GM21528 (cell line): ENCODE data around the gene KXD1.
"Not testable (repeated sequence)": the region's sequence is repeated elsewhere in the genome, so short reads cannot be mapped to it uniquely, and the experiment has no call there.

Source experiments
- ATAC-seq: cut with Tn5 transposase; IDR thresholded peaks from one replicate; pipeline ENCODE4 v1.9.1; 2021; ENCODE audit warnings: mild to moderate bottlenecking, moderate library complexity; ENCODE audit not compliant: unreplicated experiment, low FRiP score

KXD1 gene

DNA sequence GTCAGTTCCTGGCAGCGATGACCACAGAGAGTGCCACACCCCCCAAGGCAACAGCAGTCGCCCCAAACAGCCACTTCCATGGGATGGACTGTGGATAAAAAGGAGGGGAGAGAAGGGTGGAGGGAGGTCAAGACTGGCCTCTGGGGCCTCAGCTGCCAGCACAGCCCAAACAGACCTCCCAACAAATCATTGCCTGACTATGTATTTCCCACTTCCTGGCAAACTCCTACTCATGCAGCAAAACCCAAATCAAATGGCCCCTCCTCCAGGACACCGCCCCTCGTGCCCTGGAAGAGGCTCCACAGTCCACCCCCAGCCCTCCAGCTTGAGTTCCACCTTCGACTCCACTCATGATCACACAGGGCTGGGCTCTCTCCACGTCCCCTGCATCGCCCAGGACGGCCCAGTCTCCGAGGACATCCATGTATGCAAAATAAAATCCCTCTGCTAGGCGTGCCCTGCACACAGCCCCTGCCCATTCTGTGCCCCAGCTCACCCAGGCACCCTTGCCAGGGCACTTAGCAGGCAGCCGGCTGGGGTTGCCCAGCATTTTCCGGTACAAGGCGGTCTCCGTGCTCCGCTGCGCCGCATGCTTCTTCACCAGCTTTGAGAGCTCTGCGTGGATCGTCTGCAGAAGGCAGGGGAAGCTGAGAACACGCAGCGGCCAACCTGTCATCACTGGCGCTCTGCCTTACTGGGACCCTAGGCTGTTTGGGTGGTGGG, 25.3 kb upstream of the KXD1 start:
- no peak for ATAC-seq

DNA sequence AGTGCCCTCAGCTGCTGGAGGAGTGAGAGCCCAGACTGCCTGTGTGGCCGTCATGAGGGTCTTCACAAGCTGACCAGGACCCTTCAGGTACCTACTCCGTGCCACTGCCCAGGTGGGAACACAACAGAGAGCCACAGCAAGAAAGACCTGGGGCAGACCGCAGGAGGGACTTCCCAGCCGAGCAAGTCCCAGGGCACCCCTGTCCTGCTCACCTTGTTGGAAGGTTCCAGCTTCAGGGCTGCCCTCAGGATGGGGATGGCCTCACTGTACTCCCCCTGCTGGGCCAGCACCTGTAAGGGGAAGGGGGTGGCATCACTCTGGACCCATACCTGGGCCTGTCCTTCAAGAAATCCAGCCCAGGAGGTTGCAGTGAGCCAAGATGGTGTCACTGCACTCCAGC, 24.6 kb upstream of the KXD1 start:
- no peak for ATAC-seq

DNA sequence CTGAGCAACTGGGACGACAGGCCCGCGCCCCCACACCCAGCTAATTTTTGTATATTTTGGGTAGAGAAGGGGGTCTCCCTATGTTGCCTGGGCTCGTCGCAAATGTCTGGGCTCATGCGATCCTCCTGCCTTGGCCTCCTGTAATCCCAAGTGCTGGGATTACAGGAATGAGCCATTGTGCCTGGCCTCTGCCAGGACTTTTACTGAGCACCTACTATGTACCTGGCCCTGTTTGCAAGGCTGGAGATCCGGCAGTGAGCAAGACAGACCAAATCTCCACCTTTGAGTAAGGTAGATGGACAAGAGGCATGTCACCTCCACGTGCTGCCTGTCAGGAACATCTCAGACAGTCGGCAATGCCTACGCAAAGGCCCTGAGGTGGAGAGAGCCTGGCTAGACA, 21.2 kb upstream of the KXD1 start:
- ATAC-seq, result no peak

DNA sequence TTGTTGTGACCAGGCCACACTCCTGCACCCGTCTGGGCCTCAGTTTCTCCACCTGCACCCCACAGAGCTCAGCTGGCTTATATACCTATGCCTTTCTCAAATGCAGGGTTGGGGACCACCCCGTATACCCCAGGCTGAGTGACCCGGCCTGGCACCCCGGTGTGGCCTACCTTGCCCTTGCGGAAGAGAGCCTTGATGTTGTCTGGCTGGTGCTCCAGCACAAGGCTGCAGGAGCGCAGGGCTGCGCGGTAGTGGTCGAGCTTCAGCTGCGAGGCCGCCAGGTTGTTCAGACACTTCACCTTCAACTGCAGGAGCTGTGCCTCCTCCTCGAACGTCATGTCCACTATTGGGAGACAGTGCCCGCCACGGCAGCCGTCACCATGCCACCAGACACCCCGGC, 20.2 kb upstream of the KXD1 start:
- no peak for ATAC-seq

DNA sequence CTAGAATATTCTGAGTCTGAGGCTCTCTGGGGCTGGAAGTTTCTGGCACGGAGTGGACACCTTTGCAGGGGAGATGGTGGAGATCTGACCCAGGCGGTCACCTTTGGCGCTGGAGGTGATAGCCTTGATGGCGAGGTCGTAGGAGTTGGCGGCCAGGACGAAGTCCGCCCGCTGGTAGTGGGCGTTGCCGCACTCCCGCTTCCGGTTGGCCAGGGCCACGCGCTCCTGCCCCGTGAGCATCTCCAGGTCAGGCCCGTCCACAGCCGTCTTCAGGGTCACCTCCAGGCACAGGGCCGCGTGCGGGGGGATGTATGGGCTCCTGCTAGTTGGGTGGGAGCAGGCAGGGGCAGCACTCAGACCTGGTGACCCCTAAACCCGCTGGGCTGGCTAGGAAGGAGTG, 19.6 kb upstream of the KXD1 start:
- no peak for ATAC-seq

DNA sequence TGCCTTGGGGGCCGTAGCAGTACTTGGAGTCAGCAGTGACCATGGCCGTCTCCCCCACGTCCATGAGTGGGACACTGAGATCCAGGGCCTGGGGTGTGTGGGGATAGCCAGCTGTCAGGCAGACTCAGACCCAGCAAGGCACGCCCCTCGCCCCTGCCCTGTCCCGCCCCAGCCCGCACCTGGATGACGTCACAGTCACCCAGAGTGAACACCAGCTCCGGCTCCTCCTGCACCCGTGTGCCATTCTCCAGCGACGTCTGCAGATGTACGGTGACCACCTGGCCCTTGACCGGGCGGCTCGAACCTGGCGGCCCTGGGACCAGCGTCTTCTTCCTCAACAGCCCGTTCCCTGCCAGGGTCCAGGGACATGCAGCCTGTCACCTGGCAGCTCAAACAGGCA, 18.3 kb upstream of the KXD1 start:
- no peak for ATAC-seq

DNA sequence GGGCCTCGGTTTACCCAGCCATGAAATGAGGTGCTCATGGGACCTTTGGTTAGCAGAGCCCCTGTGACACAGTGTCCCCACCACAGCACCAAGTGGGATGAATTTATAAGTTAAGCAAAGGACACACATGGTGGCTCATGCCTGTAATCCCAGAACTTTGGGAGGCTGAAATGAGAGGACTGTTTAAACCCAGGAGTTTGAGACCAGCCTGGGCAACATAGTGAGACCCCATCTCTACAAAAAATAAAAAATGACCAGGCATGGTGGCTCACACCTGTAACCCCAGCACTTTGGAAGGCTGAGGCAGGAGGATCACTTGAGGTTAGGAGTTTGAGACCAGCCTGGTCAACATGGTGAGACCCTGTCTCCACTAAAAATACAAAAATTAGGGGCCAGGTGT, 17.5 kb upstream of the KXD1 start:
- ATAC-seq, result not testable (repeated sequence)

DNA sequence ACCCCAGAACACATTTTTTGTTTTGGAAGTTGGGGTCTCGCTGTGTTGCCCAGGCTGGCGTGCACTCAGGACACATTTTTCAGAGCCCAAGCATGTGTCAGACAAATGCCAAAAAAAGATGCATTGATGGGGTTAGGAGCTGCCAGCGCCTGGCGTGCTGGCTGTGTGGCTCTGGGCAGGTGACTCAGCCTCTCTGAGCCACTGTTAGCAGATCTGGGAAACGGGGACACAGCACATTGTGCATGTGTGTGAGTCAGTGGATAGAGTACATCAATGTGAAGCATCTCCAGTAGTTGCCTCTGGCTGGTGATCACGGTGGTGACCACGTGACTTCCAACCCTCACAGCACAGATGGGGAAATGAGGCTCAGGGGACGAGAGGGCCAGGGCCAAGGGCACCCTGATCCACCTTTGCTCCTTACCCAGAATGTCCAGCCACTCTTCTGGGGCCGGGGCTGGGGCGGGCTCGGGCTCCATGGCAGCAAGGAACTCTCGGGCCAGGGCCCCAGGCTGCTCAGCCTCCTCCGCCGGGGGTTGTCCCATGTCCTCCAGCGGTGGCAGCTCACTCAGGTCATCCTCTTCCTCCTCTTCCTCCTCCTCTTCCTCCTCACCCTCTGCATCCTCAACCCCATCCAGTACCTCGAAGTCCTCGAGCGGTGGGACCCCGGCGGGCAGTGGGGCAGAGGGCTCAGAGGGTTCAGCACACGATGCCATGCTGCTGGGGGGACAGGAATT, 16.2 kb upstream of the KXD1 start:
- ATAC-seq, result no peak

DNA sequence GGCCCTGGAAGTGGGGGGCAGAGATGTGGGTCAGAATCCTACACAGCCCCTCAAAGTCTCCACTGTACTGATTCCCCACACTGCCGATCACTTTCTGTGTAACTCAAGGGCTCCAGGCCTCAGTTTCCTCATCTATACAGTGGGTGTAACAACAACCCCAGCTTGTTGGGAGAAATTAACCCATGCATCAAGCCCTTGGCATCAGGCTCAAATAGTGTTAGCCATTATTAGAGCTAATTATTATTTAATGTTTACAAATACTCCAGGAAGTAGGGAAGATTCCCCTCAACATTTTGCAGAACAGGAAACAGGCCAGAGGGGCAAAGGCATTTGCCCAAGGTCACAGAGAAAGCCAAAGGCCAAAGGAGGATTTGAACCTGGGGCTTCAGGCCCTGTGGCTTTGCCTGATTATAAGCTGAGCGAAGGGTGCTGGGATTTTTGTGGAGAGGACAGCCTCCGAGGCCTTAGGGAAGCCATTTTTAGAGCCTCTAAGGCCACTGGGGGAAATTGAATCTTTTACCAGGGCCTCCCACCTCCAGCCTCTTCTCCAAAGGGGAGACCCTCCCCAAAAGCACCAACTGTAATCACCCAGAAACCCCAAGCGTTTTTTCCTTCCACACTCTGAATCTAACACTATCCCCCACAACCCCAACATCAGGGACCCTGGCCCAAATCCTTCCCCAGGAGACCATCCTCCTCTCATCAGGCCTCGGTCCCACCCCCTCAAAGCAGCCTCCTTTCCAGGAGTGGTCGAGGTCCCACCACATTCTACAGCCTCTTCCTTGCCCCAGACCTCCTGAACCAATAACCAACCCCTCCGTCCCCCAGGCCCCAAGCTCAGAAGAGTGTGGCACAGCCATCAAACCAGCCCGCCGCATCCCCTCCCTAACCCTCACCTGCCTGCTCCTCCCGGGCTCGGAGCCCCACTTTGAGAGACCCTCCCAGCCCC, 15.4 kb upstream of the KXD1 start:
- no peak for ATAC-seq

DNA sequence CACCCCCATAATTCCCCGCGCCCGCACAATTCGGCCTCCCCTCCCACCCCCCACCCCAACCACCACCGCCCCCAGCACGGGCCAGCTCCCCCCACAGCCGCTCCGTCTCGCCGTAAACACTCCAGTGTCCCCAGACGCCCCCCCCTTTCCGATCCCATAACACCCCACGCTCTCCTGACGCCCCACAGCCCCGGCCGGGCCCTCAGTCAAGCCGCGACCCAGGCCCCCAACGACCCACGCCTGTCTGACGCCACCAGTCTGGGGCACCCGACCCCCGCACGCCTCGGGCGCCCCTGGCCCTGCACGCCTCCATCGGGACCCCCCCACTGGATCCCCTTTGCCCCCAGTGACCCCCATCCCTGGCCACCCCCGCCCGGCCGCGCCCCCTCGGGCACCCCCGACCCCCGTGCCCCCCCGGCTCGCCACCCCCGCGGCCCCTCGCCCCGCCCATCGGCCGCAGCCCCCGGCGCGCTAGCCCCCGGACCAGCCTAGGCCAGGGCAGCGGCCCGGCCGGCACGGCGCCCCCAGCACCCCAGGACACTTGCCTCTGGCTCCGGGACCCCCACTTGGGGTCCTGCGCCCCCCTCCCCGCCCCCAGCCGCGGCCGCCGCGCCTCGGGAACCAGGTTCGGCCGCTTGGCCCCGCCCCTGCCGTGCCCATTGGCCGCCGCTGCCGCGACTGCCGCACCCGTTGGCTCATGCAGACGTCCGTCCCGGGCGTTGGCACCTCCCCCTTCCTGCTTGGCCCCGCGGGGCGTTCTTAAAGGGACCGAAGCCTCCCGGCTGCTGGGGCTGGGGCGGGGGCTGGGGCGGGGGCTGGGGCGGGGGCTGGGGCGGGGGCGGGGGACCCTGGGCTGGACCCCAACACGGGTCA, 14.5 kb upstream of the KXD1 start, which contains the start of gene FKBP8:
FKBP8 (minus strand) TSS at position 633 of the 873 bp plus-strand sequence. CDS start 1,603 bp downstream, outside the sequence.
- ATAC-seq, result peak; percentile 84

DNA sequence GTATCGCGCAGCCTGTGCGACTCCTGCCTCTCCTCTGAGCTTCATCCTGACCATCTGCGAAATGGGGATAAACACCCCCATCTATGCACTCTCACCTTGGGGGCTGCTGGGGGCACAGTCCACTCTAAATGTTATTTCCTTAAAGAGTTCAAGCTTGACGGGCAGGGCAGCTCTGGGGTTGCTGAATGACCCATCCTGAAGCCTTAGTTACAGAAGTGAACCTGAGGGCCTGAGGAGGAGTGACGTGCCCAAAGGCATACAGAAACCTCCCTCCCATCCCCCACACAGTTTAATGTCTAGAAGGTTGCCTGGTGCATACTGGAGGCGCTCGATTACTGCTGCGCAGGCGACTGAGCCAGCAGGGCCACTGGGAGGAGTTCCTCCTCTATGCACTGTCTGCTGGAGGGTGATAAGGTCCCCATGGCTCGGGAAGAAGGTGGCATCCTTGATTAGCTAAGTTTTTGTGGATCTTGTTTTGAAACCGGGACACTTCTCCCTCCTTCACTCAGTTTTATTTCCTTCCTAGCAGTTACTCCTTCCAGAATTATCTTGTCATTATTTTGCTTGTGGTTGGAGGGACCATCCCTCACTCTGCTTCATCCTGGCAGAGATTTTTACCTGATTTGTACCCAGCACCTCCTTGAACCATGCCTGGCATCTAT, 13.7 kb upstream of the KXD1 start:
- peak; percentile 58 for ATAC-seq

DNA sequence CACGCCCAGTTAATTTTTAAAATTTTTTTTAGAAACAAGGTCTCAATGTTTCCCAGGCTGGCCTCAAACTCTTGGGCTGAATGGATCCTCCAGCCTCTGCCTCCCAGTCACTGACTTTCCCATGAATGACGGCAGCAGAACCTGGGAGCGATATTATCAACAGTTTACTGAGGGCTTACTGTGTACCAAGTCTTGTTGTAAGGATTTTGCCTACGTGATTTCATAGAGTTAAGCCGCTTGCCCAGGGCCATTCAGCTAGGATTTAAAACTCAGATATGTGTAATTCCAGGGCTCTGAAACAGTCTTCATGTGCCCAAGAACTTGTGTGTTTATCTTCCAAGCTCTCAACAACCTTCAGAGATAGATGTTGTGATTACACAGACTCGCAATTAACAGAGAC, 6.0 kb upstream of the KXD1 start:
- no peak for ATAC-seq

DNA sequence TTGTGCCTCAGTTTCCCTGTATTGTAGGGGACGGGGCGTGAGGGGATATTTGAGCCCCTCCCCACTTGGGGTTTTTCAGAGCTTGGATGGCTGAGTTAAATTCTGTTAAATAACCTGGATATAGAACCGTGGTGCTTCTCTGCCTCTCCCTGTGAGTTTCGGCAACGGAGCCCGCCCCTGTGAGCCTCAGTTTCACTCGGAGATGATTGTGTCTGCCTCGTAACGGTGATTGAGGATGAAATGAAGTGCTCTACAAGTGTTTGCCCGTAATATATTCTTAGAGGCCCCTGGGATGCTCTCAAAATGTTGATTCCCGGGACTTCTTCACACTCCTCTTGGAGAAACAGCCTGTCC, 509 bp downstream of the KXD1 start:
- ATAC-seq, result peak; percentile 9

DNA sequence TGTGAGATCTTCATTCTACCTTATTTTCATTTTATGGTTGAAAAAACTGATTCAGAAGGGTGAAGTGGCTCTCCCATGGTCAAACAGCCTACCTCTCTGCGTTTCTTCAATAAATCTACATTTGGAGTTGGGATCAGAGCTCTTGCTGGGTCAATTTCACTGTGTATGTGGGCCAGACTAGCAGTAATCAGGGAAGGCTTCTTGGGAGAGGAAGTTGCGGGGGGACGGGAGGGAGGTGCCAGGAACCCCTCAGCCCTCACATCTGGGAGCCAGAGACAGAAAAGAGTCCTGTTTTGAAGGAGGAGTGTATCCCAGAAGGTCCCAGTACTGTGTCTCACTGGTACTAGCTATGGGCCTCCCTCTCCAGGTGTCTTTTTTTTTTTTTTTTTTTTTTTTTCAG, 934 bp downstream of the KXD1 start:
- ATAC-seq, result peak; percentile 4

DNA sequence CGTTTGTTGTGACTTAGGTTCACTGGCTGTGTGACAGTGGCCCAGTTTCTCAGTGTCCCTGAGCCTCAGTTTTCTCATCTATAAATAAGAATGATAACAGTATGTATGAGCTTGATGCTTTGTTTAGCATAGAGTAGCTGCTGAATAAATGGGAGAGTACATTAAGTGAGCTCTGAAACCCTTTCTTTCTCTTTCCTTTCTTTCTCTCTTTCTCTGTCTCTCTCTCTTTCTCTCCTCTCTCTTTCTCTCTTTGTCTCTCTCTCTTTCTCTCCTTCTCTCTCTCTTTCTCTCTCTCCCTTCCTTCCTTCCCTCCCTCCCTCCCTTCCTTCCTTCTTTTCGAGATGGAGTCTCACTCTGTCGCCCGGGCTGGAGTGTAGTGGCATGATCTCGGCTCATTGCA, 2.0 kb downstream of the KXD1 start:
- no peak for ATAC-seq

DNA sequence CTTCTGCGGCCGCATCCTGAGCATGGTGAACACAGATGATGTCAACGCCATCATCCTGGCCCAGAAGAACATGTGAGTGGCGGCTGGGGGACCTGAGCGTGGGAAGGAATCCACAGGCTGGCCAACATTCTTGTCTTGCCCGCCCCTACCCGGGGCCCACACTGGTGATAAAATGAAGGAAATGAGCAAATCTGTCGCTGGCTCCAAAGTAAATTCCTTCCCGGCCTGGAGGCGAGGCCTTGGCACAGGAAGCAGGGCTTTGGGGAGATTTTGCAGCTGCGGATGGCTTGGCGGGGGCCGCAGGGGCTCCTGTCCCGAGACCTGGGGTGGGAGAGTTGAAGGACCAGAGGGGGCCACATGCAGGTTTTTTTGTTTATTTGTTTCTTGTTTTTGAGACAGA, 4.4 kb downstream of the KXD1 start:
- no peak for ATAC-seq

DNA sequence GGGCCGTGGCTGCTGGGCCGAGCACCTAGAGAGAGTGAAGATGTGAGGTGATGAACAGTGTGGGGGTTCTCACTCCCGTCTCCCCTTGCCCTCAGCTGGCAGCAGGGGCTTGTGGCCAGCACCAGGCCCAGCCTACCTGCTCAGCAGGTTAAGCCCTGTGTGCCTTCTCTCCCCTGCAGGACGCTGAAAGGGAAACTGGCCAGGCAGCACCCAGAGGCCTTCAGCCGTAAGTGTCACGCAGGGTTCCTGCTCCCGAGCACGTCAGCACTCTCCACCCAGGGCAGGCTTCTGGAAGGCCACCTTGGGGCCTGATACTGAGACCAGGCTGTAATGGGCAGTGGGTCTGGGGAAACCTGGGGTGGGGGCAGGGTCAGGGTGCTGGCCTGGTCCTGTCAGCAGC, 9.3 kb downstream of the KXD1 start:
- no peak for ATAC-seq

DNA sequence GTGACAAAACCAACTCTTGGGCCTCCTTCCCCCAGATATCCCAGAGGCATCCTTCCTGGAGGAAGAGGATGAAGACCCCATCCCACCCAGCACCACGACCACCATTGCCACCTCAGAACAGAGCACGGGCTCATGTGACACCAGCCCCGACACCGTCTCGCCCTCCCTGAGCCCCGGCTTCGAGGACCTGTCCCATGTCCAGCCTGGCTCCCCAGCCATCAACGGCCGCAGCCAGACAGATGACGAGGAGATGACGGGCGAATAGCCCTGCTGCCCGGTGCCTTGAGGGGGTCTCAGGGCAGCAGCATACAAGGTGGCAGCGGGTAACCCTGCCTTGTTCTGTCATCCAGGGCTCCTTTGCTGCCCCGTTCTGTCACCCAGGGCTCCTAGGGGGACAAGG, 10.7 kb downstream of the KXD1 start:
- no peak for ATAC-seq

DNA sequence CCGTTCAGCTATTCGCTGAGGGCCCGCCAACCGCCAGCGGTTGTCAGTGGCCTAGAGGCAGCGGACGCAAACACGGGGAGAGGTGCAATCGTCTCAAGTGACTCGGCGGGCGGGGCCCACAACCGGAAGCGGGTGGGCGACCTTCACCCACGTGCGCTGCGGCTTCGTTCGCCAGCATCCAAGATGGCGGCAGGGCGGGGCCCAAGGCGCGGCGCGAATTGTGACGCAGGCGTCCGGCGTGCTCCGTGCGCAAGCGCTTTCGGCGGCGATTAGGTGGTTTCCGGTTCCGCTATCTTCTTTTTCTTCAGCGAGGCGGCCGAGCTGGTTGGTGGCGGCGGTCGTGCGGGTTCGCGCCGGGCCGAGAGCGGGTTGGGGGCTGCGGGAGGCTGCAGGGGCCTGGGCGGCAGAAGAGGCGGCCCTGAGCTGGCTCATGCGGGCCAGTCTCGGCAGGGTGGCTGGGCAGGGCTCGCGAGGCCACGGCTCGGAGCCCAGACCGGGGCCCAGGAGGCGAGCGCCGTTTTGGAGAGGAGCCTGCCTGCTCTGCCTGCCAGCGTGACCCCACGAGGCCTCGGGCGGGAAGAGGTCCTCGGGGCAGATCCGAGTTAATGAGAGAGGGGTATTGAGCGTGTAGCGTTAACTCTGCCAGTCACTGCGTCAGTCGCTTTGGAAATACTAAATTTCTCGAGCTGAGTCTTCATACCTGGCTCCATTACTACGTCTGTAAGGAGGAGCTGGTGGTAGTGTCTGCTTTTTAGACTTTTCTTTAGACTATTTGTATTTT, 14.1 kb downstream of the KXD1 start, which contains the start of gene UBA52:
UBA52 (plus strand) TSS at position 294 of the 781 bp plus-strand sequence. CDS start 1,444 bp downstream, outside the sequence.
- ATAC-seq, result peak; percentile 83
